NCI-H82 treated with DMSO at 0.1 percent for 48 hours (cell line): Measurements from ENCODE around the gene ADPRS.

Experiments
- DNase-seq: peaks from one replicate; lab custom pipeline; 2025; ENCODE audit not compliant: unreplicated experiment; lab: John Stamatoyannopoulos, UW

Gene ADPRS

DNA sequence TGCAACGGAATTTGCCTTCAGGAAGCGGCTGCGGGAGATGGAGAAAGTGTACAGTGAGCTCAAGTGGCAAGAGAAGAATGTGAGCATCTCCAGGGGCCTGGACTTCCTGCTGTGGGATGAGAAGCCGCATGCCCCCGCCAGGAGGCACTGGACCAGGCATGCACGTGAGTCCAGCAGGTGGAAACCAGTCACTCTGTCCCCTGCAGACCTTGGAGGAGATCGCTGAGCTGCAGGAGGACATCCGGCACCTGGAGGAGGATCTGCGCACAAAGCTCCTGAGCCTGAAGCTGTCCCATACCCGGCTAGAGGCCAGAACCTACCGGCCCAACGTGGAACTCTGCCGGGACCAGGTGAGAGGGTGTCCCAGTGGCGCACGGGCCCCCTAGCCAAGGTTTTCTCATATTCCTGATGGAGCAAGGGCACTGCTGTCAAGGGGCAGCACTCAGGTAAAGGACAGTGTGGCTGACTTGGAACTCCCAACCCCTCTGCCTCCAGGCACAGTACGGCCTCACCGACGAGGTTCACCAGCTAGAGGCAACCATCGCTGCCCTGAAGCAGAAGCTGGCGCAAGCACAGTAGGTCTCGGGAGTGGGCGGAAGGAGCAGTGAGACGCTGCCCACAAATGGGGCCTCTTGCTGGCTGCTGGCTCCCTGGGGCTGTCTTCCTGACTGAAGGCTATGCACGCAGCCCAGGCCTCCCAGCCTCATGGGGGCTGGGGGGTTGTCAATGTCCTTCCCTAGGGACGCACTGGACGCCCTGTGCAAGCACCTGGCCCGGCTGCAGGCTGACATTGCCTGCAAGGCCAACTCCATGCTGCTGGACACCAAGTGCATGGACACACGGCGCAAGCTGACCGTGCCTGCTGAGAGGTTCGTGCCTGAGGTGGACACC lies 1.2 kb upstream of the ADPRS start:
- DNase-seq: no peak

DNA sequence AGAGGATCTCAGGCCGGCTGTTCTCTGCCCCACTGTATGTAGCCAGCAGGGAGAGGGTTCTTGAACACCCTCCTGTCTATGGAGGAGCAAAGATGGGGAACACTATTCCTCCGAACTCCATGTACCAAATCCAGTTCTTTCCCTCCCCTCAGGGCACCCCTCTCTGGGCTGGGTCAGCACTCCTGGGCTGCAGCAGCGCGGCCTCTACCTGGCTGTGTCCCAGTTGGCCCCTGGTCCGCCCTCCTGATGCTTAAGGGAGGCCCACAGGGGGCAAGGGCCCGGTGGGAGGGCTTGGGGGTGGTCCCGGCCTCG lies 471 bp upstream of the ADPRS start:
- DNase-seq: no peak

DNA sequence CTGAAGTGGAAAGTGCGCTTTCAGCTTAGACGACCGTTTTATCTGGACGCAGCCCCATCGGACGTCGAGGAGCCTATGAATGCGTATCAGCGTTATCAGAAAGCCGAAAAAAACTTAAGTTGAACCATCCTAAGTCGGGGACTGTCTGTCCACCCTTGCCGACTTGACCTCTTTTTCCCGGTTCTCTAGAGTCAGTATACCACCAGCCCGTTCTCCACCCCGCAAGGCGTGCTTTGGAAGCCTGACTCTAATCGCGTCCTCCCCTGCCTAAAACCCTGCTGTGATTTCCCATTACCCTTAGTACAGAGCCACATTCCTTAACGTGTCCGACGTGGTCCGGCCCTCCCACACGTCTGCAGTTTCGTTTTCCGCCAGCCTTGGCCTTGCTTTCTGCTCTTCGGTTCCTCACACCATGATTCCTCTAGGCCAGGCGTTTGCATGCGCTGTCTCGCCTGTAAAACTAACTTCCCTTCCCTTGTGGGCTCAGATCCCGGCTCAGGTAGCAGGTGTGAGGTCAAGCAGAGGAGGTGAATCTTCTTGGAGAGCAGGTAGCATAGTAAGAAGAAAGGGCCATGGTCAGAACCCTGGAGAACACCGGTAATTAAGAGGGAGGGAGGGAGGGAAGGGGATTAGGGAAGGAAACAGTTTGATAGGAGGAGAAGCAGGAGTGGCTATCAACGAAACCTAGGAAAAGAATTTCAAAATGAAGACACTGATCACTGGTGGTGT lies 865 bp downstream of the ADPRS start:
- DNase-seq: no peak

DNA sequence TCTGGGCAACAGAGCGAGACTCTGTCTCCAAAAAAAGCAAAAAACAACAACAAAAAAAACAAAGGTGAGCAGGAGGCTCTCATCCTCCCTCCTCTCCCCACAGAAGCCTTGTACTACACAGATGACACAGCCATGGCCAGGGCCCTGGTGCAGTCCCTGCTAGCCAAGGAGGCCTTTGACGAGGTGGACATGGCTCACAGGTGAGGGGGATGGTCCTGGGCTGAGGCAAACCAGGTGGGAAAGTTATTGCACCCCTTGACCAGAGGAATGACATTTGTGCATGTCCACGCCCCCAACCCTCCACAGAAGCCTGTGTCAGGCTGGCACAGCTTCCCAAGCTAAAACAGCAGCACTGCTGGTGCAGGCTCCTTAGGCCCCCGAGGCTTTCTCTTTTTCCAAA lies 2.4 kb downstream of the ADPRS start:
- DNase-seq: no peak

GRCh38 chr1:36091698-36092097 lies 3.0 kb downstream of the ADPRS start:
- no peak for DNase-seq

DNA sequence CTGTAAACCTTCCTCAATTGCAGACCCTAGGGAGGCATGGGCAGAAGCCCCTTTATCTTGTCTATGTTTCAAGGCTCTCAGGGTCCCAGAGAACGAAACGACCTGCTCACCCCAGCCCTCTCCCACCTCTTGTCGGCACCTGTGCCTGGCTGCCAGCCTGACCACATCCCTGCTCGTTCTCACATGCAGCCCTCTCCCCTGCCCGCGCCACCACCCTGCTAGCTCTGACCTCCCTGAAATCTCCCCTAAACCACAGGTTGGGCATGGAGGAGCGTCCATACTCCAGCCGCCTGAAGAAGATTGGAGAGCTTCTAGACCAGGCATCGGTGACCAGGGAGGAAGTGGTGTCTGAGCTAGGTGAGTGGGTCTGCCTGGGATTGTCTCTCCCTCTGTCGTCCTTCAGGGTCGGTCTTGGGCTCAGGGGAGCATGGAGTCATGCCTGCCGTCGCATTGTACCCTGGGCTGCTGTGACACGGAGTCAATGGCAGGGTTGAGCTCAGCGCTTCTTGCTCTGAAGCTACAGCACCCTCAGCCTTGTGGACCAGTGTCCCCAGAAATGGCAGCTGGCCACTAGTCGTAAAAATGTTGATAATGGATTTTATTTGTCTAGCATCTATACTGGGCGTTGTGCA lies 3.6 kb downstream of the ADPRS start:
- no peak for DNase-seq

DNA sequence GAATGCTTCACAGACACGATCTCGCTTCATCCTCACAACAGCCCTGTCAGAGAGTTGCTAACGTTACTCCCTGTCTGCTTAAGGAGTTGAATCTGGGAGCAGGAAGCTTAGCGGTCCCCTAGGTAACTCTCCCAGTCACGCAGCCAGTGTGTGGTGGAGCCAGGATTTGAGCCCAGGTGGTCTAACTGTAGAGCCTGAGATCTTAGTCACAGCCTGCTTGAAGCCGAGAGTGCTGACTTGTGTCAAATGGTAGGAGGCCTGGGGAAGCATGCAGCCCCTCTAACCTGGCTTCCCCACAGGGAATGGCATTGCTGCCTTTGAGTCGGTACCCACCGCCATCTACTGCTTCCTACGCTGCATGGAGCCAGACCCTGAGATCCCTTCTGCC lies 4.1 kb downstream of the ADPRS start:
- DNase-seq: no peak

GRCh38 chr1:36093226-36093625 lies 4.5 kb downstream of the ADPRS start:
- DNase-seq: no peak

DNA sequence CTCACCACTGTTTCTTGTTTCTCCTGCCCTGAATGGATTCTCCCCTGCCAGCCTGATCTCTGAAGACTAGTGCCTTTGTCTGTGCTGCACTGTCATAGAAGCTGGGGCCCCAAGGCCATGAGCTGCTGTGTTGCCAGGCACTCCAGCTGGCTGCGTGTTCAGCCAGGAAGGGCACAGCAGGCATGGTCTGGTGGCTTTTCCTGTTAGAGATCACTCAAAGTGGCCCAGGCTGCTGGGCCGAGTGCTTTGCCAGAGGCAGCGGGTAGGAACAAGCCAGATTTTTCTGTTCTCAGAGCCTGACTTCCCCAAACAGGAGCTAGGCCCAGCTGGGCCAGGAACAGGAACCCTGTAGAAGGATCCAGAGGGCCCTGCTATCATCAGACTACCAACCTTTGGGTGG lies 5.2 kb downstream of the ADPRS start:
- DNase-seq: no peak

- DNase-seq: no peak
Observed at GRCh38 chr1:36094621-36095061, 5.9 kb downstream of the ADPRS start.

- DNase-seq: no peak
Observed at GRCh38 chr1:36095760-36096405, 7.2 kb downstream of the ADPRS start.

GRCh38 chr1:36096500-36097432 lies 8.1 kb downstream of the ADPRS start:
- DNase-seq: no peak

DNA sequence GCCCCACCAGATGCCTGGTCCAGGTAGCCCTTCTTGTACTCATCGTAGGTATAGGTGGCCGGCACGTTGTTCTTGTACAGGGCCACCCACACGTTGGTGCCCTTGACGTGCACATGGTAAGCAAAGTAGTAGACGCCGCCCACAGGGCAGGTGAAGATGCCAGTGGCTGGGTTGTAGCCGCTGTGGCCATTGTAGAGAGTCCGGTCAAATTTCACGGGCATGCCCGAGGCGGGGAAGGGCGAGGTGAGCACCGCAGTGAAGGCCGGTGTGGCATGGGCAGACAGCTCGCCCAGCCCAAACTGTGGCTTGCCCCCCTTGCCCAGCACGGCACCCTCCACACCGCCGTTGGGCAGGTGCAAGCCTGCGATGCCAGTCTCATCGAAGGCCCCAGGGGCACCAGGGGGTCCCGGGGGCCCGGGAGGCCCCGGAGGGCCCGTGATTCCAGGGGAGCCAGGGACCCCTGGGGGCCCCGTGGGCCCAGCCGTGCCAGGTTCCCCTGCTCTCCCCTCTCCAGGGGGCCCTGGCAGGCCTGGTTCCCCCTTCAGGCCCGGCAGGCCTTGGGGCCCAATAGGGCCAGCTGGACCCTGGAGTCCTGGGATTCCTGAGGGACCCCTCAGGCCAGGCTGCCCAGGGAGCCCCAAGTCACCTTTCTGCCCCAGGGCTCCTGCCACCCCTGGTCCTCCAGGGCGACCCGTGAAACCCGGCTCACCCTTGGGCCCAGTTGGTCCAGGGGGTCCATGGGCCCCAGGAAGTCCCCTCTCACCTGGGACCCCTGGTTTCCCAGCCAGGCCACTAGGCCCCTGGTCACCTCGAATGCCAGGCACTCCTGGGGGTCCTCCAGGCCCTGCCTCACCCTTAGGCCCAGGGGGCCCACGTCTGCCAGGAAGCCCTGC lies 9.2 kb downstream of the ADPRS start:
- no peak for DNase-seq

GRCh38 chr1:36098650-36099365 lies 10.1 kb downstream of the ADPRS start:
- DNase-seq: no peak

GRCh38 chr1:36099681-36100341 lies 11.1 kb downstream of the ADPRS start:
- no peak for DNase-seq

DNA sequence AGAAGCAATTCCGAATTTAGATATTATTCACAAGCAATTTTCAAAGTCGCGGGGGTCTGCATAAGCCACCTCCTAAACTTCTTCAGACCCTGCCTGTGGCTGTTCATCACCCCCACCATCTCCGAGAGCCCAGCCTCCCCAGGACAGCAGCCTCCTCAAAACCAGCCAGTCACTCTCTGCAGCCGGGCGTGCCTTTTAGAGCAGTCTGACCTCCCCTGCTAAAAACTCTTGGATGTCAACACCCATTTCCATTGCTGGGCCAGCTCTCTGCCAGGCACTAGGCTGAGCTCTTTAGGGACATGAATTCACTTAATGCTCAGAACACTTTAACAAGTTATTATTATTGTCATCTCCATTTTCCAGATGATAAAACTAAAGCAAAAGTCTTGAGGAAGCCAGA lies 11.7 kb downstream of the ADPRS start:
- no peak for DNase-seq

GRCh38 chr1:36101546-36101945 lies 12.9 kb downstream of the ADPRS start:
- DNase-seq: no peak

DNA sequence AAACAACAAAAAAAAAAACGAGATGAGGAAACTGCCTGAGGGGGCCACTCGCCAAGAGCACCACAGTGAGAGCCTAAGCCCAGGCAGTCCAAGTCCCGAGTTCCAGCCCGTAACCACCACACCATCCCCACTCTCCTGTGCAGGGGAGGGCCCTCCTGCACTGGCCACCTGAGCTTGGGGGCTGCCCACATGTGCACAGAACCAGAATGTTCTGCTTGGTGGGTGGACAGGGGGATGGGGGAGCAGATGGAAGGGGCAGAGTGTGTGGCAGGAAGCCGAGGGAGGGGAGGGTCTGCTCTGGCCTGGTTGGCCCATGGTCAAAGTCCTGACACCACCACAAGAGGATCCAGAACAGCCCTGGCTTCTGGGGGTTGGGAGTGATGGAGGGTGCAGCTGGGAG lies 17.6 kb downstream of the ADPRS start:
- no peak for DNase-seq
